Neuronal stem cell (in vitro differentiated cells): ENCODE results near the gene KIAA0408.

Experiments used
- DNase-seq: peaks from one replicate; pipeline ENCODE4 v3.0.0-alpha.2; 2013; ENCODE audit warnings: low spot score
- H2AFZ ChIP-seq: one replicate; pipeline ENCODE4 v1.6.1; 2013; ENCODE audit warnings: mild to moderate bottlenecking, low read length, inconsistent platforms
- H2AK5ac ChIP-seq: 2 replicates; pipeline ENCODE4 v1.6.1; 2013; ENCODE audit warnings: low read depth, mild to moderate bottlenecking, inconsistent platforms, low read length, moderate library complexity, mixed read lengths
- H2BK120ac ChIP-seq: 2 replicates; pipeline ENCODE4 v1.6.1; 2013; ENCODE audit warnings: low read depth, mild to moderate bottlenecking, inconsistent platforms, low read length, moderate library complexity, mixed read lengths
- H2BK12ac ChIP-seq: one replicate; pipeline ENCODE4 v1.6.1; 2013; ENCODE audit warnings: low read length, inconsistent platforms
- H2BK15ac ChIP-seq: 2 replicates; pipeline ENCODE4 v1.6.1; 2013; ENCODE audit warnings: mild to moderate bottlenecking, low read length, inconsistent platforms, mixed read lengths
- H2BK5ac ChIP-seq: one replicate; pipeline ENCODE4 v1.6.1; 2013; ENCODE audit warnings: inconsistent platforms, mild to moderate bottlenecking, low read length, moderate library complexity
- H3K14ac ChIP-seq: one replicate; pipeline ENCODE4 v1.6.1; 2013; ENCODE audit warnings: low read length, inconsistent platforms
- H3K18ac ChIP-seq: 2 replicates; pipeline ENCODE4 v1.6.1; 2013; ENCODE audit warnings: low read length, inconsistent platforms
- H3K23ac ChIP-seq: 2 replicates; pipeline ENCODE4 v1.6.1; 2013; ENCODE audit warnings: low read depth, mild to moderate bottlenecking, mixed read lengths, low read length, inconsistent platforms; ENCODE audit not compliant: poor library complexity
- H3K27ac ChIP-seq: replicated peaks from 3 replicates; pipeline ENCODE4 v1.5.1; 2013; ENCODE audit warnings: low read length, inconsistent platforms
- H3K27me3 ChIP-seq, 3 experiments: 2 replicates each; pipeline ENCODE4 v1.6.1; 2013; ENCODE audit warnings: low read length in 3 of 3, mild to moderate bottlenecking in 2 of 3, inconsistent platforms in 1 of 3, low read depth in 1 of 3, mixed read lengths in 1 of 3, moderate library complexity in 1 of 3; ENCODE audit not compliant: control insufficient read depth in 3 of 3, insufficient read depth in 3 of 3
- H3K36me3 ChIP-seq, 2 donors: replicated peaks in 1 of 2; 2 replicates each; pipeline ENCODE4 v1.6.1; 2013; ENCODE audit warnings: low read length in 2 of 2; ENCODE audit not compliant: control insufficient read depth in 2 of 2, insufficient read depth in 2 of 2
- H3K4ac ChIP-seq: 2 replicates; pipeline ENCODE4 v1.6.1; 2013; ENCODE audit warnings: inconsistent platforms, mild to moderate bottlenecking, low read length, moderate library complexity
- H3K4me1 ChIP-seq, 2 donors: 1 replicate in 1 of 2; 2 replicates in 1 of 2; pipeline ENCODE4 v1.6.1; 2013; ENCODE audit warnings: low read length in 2 of 2, low read depth in 1 of 2; ENCODE audit not compliant: control insufficient read depth in 2 of 2, insufficient read depth in 1 of 2
- H3K4me2 ChIP-seq: one replicate; pipeline ENCODE4 v1.6.1; 2013; ENCODE audit warnings: mild to moderate bottlenecking, low read length, inconsistent platforms; ENCODE audit not compliant: insufficient read depth, poor library complexity, severe bottlenecking
- H3K4me3 ChIP-seq, 2 donors: 2 replicates each; pipeline ENCODE4 v1.5.1; 2013; ENCODE audit warnings: low read length in 2 of 2, mild to moderate bottlenecking in 2 of 2, inconsistent platforms in 1 of 2, moderate library complexity in 1 of 2
- H3K79me1 ChIP-seq: one replicate; pipeline ENCODE4 v1.6.1; 2013; ENCODE audit warnings: low read depth, mild to moderate bottlenecking, inconsistent platforms, low read length, moderate library complexity
- H3K9ac ChIP-seq: one replicate; pipeline ENCODE4 v1.6.1; 2013; ENCODE audit warnings: mild to moderate bottlenecking, low read depth, low read length, inconsistent platforms; ENCODE audit not compliant: poor library complexity
- H3K9me3 ChIP-seq, 2 donors: replicated peaks in 1 of 2; 2 replicates each; pipeline versions ENCODE3 to v1.6.1; 2013; ENCODE audit warnings: low read length in 2 of 2, mild to moderate bottlenecking in 2 of 2, inconsistent platforms in 1 of 2, low read depth in 1 of 2, mixed read lengths in 1 of 2, moderate library complexity in 1 of 2; ENCODE audit not compliant: control insufficient read depth in 2 of 2, insufficient read depth in 1 of 2
- H4K8ac ChIP-seq: one replicate; pipeline ENCODE4 v1.6.1; 2013; ENCODE audit warnings: low read depth, mild to moderate bottlenecking, inconsistent platforms, low read length, moderate library complexity
- H4K91ac ChIP-seq: one replicate; pipeline ENCODE4 v1.6.1; 2013; ENCODE audit warnings: low read length, low read depth, mild to moderate bottlenecking, inconsistent platforms; ENCODE audit not compliant: poor library complexity
- WGBS, 2 donors: extraction: QIAGEN DNeasy Blood & Tissue Kit; methylation state at CpG; one replicate each; pipeline ENCODE4 v1.1.7; 2013; ENCODE audit warnings: missing lambda C conversion rate in 2 of 2, mixed read lengths in 1 of 2; ENCODE audit not compliant: insufficient read length in 2 of 2, insufficient replicate concordance in 1 of 2; ENCODE audit errors: extremely low coverage in 2 of 2; 5-methylcytosine and 5-hydroxymethylcytosine counted together

KIAA0408 gene

DNA sequence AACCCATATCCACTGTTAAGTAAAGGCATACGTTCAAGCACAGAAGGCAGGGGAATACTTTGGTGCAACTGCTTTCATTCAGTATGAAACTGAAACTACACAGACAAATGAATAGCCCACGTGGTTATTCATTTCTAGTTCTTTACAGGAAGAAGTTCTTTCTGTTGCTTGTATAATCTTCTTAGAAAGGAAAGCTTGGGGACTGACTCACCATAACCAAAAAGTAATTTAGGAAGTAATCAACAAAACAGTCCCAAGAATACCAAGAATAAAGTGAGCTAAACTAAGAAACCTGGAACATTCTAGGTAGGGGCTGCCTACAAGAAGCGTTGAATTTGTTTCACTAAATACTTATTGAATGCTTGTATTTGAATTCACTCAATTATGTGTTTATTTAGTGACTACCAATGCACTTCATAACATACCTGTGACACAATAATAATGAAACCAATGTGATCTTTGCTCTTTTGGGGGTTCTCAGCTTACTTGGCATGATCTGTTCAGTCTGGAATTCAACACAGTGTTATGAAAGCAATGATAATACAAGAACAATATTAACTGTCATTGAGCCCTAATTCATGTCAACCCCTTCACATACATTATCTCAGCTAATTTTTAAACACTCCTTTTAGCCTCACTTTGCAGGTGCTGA, 25.1 kb upstream of the KIAA0408 start:
- DNase-seq: no peak

DNA sequence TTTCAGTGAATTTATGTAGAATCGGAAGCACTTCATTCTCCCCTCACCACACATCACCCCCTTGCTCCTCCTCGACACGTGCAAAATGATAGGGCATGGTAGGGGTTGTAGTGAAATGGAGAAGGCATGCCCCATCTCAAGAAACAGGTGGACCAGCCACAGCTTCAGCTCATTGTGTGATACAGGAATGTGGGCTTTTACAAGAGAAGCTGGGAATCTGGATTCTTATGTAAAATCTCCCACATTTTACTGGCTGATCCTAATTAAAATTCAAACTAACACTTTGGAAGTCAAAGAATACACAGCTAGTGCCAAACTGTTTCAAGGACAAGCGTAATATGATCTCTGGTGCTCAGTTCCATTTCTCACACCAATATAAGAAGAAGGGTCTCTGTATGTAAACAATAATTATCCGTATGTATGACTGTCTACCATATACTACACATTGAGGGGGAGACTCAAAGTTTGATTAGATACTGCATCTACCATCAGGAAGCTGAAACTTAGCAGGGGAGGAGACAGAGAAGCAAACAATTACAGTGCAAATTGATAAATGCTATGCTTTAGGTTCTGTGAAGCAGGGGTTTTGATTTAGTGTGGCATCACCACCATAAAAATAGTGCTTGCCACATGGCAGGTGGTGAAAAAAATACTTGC, 24.3 kb upstream of the KIAA0408 start:
- Histone ChIP-seq H3K18ac (no peak overlapping the region), H3K36me3 (peaks cover 6 to 99% of the 10 kb centered on the region in 2 donors), H2BK15ac (no peak overlapping the region), H3K27me3 (no peaks in the 10 kb centered on the region), H3K4me1 (peaks cover 4 to 7% of the 10 kb centered on the region in 2 donors), H4K91ac (no peak overlapping the region), H3K14ac (no peak overlapping the region), H4K8ac (no peak overlapping the region), H3K4me2 (no peak overlapping the region), H2AFZ (no peak overlapping the region), H2AK5ac (no peak overlapping the region), H3K23ac (no peak overlapping the region), H2BK12ac (no peak overlapping the region), H3K4me3 (no peak overlapping the region), H3K79me1 (no peaks in the 10 kb centered on the region), H3K9me3 (no peaks in the 10 kb centered on the region), H3K27ac (no peak overlapping the region), H2BK120ac (no peak overlapping the region), H3K4ac (no peak overlapping the region), H3K9ac (no peak overlapping the region), H2BK5ac (no peak overlapping the region)
- WGBS, 2 donors: no CpG with 5 or more reads among the region's 5 CpGs
- DNase-seq: no peak

More for the DNA sequence above, 25.1 kb upstream of the KIAA0408 start:
- H3K4ac ChIP-seq: no peak overlapping the region
- H3K23ac ChIP-seq: no peak overlapping the region
- no peak overlapping the region for H3K18ac ChIP-seq
- no peak overlapping the region for H4K91ac ChIP-seq
- H2BK120ac ChIP-seq: no peak overlapping the region
- H2BK12ac ChIP-seq: no peak overlapping the region
- H3K9me3 ChIP-seq: peaks cover 0 to under 1% of the 10 kb centered on the region in 2 donors
- H3K9ac ChIP-seq: no peak overlapping the region
- no peak overlapping the region for H2AK5ac ChIP-seq
- no peak overlapping the region for H3K14ac ChIP-seq
- no peaks in the 10 kb centered on the region for H3K27me3 ChIP-seq
- H3K4me1 ChIP-seq: peaks cover 4 to 7% of the 10 kb centered on the region in 2 donors
- no peak overlapping the region for H2AFZ ChIP-seq
- no peak overlapping the region for H2BK5ac ChIP-seq
- WGBS, 2 donors: no CpG with 5 or more reads among the region's 3 CpGs
- no peak overlapping the region for H4K8ac ChIP-seq
- H3K36me3 ChIP-seq: peaks cover 5 to 100% of the 10 kb centered on the region in 2 donors
- no peaks in the 10 kb centered on the region for H3K79me1 ChIP-seq
- no peak overlapping the region for H3K4me3 ChIP-seq
- H3K4me2 ChIP-seq: no peak overlapping the region
- no peak overlapping the region for H2BK15ac ChIP-seq
- no peak overlapping the region for H3K27ac ChIP-seq

DNA sequence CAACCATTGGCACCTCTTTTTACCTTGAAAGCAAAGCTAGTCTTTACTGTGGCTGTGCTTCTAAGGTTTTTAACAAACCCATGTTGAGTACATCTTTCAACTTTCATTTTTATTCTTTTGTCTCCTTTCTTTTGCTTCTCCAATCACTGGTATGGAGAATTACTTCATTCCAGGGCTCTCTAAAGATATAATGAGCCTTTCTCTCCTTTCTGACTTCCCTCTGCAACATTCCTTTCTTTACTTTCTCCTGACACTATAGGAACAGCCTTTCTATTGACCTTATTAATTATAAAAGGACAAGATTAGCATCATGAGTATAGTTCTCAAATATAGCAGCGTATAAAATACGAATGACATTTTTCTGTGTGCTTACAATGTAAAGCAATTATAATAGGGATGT, 23.1 kb upstream of the KIAA0408 start:
- H3K18ac ChIP-seq: no peak overlapping the region
- H3K4me3 ChIP-seq: no peak overlapping the region
- H3K4me1 ChIP-seq: peaks cover 4 to 7% of the 10 kb centered on the region in 2 donors
- no CpG with 5 or more reads among the region's 2 CpGs for WGBS, 2 donors
- peaks cover 14 to 99% of the 10 kb centered on the region in 2 donors for H3K36me3 ChIP-seq
- H3K9me3 ChIP-seq: no peaks in the 10 kb centered on the region
- no peak overlapping the region for H4K8ac ChIP-seq
- no peak overlapping the region for H2BK12ac ChIP-seq
- H2BK120ac ChIP-seq: no peak overlapping the region
- H3K27ac ChIP-seq: no peak overlapping the region
- no peaks in the 10 kb centered on the region for H3K27me3 ChIP-seq
- H4K91ac ChIP-seq: no peak overlapping the region
- no peak overlapping the region for H2AFZ ChIP-seq
- no peak overlapping the region for H2BK5ac ChIP-seq
- H3K4ac ChIP-seq: no peak overlapping the region
- no peaks in the 10 kb centered on the region for H3K79me1 ChIP-seq
- H3K4me2 ChIP-seq: no peak overlapping the region
- H3K14ac ChIP-seq: no peak overlapping the region
- no peak overlapping the region for H2AK5ac ChIP-seq
- no peak overlapping the region for H3K9ac ChIP-seq
- no peak overlapping the region for H3K23ac ChIP-seq
- no peak overlapping the region for H2BK15ac ChIP-seq
- DNase-seq: no peak

DNA sequence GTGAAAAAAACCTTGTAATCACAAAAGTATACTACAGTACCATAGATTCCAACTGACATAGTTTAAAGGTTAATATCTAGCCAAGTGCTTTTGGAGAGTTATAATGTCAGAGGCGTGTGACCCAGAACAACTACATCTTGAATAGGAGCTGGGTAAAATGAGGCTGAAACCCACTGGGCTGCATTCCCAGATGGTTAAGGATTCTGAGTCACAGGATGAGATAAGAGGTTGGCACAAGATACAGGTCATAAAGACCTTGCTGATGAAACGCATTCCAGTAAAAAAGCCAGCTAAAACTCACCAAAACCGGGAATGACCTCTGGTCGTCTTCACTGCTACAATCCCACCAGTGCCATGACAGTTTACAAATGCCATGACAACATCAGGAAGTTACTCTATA, 22.4 kb upstream of the KIAA0408 start:
- no peak overlapping the region for H3K27ac ChIP-seq
- no peaks in the 10 kb centered on the region for H3K79me1 ChIP-seq
- no peak overlapping the region for H3K4me2 ChIP-seq
- H3K9ac ChIP-seq: no peak overlapping the region
- no peaks in the 10 kb centered on the region for H3K27me3 ChIP-seq
- no peak overlapping the region for H3K14ac ChIP-seq
- H2BK12ac ChIP-seq: no peak overlapping the region
- H3K4ac ChIP-seq: no peak overlapping the region
- H2BK120ac ChIP-seq: no peak overlapping the region
- H2BK15ac ChIP-seq: no peak overlapping the region
- H3K4me3 ChIP-seq: no peak overlapping the region
- WGBS, 2 donors: no CpG with 5 or more reads among the region's 4 CpGs
- H4K91ac ChIP-seq: no peak overlapping the region
- DNase-seq: no peak
- no peak overlapping the region for H4K8ac ChIP-seq
- no peak overlapping the region for H3K18ac ChIP-seq
- H3K23ac ChIP-seq: no peak overlapping the region
- H3K36me3 ChIP-seq: peaks cover 14 to 99% of the 10 kb centered on the region in 2 donors
- H3K4me1 ChIP-seq: peaks cover 4 to 7% of the 10 kb centered on the region in 2 donors
- no peak overlapping the region for H2BK5ac ChIP-seq
- H2AFZ ChIP-seq: no peak overlapping the region
- H2AK5ac ChIP-seq: no peak overlapping the region
- H3K9me3 ChIP-seq: no peaks in the 10 kb centered on the region
